Astrocyte of the cerebellum (primary cell): ENCODE measurements around the gene FKBP2.
A peak's percentile ranks its signal among the peaks of the same experiment; 100 is the strongest.
"Not testable (repeated sequence)": the region's sequence is repeated elsewhere in the genome, so short reads cannot be mapped to it uniquely, and the experiment has no call there.

ENCODE experiments used
- DNase-seq: peaks from one replicate; pipeline ENCODE4 v3.0.0-alpha.2; 2011; ENCODE audit warnings: low read depth
- H3K4me3 ChIP-seq: 2 replicates; pipeline ENCODE4 v1.5.1; 2011; ENCODE audit warnings: mild to moderate bottlenecking, low read depth, low read length, moderate library complexity
- CTCF ChIP-seq: IDR thresholded peaks from 2 replicates; pipeline ENCODE4 v1.5.1; 2012; ENCODE audit warnings: low read length, low read depth, moderate library complexity, mild to moderate bottlenecking; ENCODE audit errors: missing control alignments
- in situ Hi-C: cut with HindIII; loops from 2 replicates; pipeline ENCODE4 v1.10.0; 2017; ENCODE audit warnings: low sequenced_read_pairs

Gene FKBP2

GRCh38 chr11:64244107-64244506 lies 3.2 kb downstream of the FKBP2 start:
- DNase-seq, result no peak
- H3K4me3 ChIP-seq, result no peak overlapping the region
- TF ChIP-seq CTCF, result no peak
- in situ Hi-C loops, result no loop called here

GRCh38 chr11:64244966-64245365 lies 4.1 kb downstream of the FKBP2 start:
- H3K4me3 ChIP-seq, result peak overlapping the region; percentile 71
- in situ Hi-C loops, result no loop called here
- DNase-seq, result no peak
- TF ChIP-seq CTCF, result no peak

GRCh38 chr11:64245401-64245796 lies 4.5 kb downstream of the FKBP2 start:
- no peak for TF ChIP-seq CTCF
- H3K4me3 ChIP-seq, result peak overlapping the region; percentile 71
- no peak for DNase-seq
- in situ Hi-C loops, result no loop called here

- peak overlapping the region; percentile 71 for H3K4me3 ChIP-seq
- no peak for TF ChIP-seq CTCF
- in situ Hi-C loops, result no loop called here
- DNase-seq, result no peak
These were observed 5.1 kb downstream of the FKBP2 start for GRCh38 chr11:64245797-64246620.

- H3K4me3 ChIP-seq, result peak overlapping the region; percentile 71
- in situ Hi-C loops, DNase-seq: not testable (repeated sequence)
These were observed 5.7 kb downstream of the FKBP2 start for GRCh38 chr11:64246621-64246870.

- DNase-seq, result peak; percentile 53
- in situ Hi-C loops, result no loop called here
These were observed 6.2 kb downstream of the FKBP2 start, which contains the start of gene PPP1R14B for GRCh38 chr11:64246871-64247728. TSS of gene PPP1R14B (minus strand) at chr11:64246943. CDS start at chr11:64246673, 270 bp downstream.

More at GRCh38 chr11:64246871-64247728, 6.2 kb downstream of the FKBP2 start, which contains the start of gene PPP1R14B:
- TF ChIP-seq CTCF, result no peak
- peak within 1 kb of the TSS; percentile 71 for H3K4me3 ChIP-seq
